ENCODE results near the gene TBL3.

Gene TBL3

GRCh38 chr16:2022723-2023091 lies 50.9 kb downstream of the TBL3 start:
- DNase-seq: peak; percentile 28

GRCh38 chr16:2023092-2024031 lies 51.5 kb downstream of the TBL3 start:
- peak; percentile 95 for DNase-seq

- DNase-seq: no peak
Measured at GRCh38 chr16:2024032-2024420, 52.2 kb downstream of the TBL3 start.

GRCh38 chr16:2025251-2025650 lies 53.4 kb downstream of the TBL3 start:
- DNase-seq: no peak

GRCh38 chr16:2025878-2026460 lies 54.1 kb downstream of the TBL3 start:
- DNase-seq: no peak

GRCh38 chr16:2026461-2027023 lies 54.7 kb downstream of the TBL3 start, which contains the start of gene NHERF2:
TSS of gene NHERF2 (plus strand) at chr16:2026902. CDS start at chr16:2027006, 104 bp downstream.
- peak; percentile 64 for DNase-seq

- peak; percentile 31 for DNase-seq
Measured at GRCh38 chr16:2027024-2028010, 55.5 kb downstream of the TBL3 start.

GRCh38 chr16:2028146-2028545 lies 56.3 kb downstream of the TBL3 start:
- DNase-seq: no peak

GRCh38 chr16:2028620-2029220 lies 56.9 kb downstream of the TBL3 start:
- DNase-seq: no peak

GRCh38 chr16:2029350-2029749 lies 57.5 kb downstream of the TBL3 start:
- DNase-seq: no peak

GRCh38 chr16:2030036-2030435 lies 58.2 kb downstream of the TBL3 start:
- no peak for DNase-seq

- no peak for DNase-seq
Measured at GRCh38 chr16:2031081-2031577, 59.3 kb downstream of the TBL3 start.

Measured in CD4-positive, alpha-beta T cell treated with Interleukin-6 for 4 hours (primary cell).